Stimulated activated CD8-positive, alpha-beta memory T cell treated with anti-CD3 and anti-CD28 coated beads, Interleukin-15, amount 100 ng/mL, for 48 hours (primary cell): Measurements from ENCODE around the gene CLSTN2.

Experiments used
- DNase-seq, 2 donors: peaks; one replicate each; pipeline ENCODE4 v3.0.0-alpha.2; 2020; ENCODE audit warnings: low read depth in 2 of 2

The CLSTN2 gene

DNA sequence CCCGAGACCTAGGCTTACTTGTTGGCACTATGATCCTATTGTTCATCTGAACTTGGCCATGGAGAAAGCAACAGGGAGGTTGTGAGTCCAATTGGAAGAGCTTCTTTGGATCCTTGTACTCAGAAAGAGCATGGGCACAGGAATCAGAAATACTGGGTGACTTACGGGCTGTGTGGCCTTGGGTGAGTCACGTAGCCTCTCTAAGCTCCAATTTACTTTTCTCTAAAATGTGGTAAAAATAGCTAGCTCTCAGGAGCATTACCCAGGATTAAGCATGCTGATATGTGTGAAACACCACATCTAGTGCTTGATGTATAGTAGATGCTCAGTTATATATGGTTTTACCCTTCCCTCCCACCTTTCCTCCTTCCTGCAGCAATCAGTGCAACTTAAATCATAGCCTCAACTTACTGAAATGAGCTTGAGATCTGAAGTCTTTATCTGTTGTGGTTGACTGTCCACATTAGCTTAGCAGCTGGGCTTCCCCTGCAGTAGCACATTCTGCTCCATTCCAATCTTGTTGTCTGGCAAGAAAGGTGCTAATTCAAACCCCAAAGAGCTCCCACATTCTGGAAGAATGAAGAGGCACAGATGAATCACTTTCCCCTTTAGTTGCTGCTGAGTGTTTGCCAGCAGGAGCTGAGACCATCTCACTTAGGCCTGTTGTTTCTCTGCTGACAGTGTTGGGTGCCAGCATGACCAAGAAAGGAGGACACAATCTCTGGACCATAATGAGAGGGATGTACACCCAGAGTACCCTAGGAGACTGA is 443.8 kb downstream of the CLSTN2 start:
- no peak for DNase-seq

DNA sequence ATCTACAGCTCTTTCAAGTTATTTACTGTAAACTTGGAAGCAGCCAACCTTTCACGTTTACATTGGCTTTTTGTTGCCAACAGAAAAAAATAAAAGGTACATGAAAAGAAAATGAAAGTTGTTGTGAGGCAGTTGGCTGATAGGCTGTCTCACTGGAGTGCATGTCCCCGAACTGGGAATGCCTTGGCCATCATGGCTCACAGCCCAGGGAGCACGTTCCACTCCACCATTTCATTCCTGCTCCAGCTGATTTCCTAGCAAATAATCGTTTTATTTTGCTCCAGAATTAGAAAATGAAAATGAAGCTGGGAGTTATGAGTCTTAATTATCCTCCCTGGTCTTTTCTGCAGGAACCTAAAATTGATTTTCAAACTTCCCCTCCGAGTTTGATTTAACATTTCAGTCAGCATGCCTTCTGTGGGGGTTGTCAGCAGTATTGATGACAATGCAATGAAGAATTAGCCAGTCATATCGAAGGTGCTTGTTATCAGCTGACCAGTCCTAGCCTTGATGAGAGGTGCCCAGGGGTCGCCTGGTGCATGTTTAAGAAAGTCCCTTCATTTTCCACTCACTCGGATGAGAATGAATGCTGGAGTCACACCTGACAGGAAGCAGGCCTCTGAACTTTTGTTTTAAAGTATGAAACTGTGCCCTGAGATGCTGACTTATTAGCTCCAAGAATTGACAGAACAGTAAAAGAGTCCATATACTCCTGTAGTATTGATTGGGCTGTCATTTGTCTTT is 449.2 kb downstream of the CLSTN2 start:
- DNase-seq = no peak

DNA sequence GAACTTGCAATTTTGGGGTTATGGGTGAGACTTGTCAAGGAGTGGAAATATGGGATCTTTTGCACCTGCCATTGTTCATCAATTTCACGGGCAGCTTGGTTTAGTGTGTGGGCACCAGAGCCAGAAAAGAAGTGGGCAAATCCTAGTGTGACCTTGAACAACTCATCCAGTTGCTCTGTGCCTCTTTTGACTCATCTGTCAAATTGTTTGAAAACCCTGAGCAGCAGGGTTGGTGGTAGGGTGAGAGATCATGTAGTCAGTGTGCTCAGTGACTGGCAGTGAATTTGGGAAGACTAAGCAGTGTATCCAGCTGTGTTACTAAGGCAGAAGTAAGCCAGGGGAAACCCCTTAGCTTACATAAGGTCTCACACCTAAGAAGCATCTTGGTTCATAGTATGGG is 449.9 kb downstream of the CLSTN2 start:
- no peak for DNase-seq

DNA sequence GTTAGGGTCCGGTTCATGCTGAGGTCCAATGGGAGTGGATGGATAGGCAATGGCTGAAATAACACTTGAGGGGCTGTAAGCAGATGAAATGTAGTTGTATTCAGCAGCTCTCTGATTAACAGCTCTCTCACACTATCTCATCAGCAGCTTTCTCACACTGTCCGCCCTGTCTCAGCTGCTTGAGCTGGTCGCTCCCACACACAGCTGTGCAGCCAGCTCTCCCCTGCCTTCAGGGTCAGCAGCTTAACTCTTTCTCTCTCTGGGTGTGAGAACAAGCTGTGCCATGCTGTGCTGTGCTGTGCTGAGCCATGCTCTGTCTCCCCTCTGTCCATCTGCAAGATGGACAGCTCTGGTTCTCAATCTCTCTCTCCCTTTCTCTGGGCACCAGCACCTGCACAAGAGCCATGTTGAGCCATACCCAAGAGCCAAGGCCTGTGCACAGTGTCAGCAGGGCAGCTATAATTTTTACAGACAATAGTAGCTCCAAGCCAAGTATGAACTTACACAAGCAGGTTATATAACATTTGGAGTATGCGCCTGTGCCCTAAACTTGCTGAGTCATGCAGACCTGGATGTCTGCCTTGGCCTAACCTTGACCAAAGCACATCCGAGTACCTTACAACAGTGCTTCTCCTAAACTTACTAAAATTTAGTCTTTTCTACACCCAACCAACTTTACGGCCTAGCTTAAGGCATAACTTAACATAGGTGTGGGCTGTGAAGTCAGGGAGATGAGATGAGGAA is 451.5 kb downstream of the CLSTN2 start:
- DNase-seq = no peak

DNA sequence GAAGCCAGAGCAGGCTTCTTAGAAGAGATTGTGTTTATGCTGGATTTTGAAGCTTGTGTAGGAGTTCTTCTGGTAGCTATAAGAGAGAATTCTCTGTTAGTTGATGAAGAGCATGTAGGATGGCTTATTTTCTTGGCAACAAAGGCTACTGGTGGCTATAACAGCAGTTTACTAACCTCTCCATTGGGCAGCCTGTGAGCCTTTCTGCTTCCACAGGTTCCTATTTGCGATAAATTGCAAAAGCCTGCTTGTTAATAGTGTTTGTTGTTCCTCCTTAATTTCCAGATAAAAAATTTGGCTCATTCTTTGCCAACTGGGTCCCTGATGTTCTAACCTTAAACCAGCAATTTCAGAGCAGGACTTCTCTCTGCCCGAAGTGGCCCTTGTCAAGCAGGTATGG is 452.3 kb downstream of the CLSTN2 start:
- DNase-seq = no peak

DNA sequence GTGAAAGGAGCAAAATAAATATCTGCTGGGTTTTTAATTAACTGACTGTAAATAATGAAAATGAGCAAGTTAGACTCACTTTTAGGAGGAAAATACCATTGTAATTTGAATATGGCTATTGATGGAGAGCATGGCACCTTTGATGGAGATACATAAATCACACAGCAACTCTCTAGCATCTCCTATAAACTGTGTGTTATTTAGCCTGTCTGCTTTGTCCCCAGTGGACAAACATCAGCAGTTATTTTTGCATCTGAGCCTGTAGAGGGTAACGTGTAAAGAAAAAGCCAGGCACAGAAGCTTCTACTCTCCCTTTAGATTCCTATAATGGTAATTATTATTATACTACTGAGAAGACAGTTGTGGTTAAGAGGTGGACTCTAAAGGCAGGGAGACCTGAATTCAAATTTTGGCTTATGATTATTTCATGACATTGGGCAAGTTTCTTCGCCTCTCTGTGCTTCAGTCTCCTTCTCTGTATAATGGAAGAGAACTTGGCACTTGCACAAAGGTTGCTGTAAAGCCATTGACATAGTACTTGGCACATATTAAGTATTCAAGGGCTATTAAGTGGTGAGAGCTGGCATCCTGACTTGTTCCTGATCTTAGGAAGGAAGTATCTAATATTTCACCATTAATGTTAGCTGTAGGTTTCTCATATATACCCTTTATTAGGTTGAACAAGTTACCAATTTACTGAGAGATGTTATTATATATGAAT is 453.4 kb downstream of the CLSTN2 start:
- DNase-seq = no peak

DNA sequence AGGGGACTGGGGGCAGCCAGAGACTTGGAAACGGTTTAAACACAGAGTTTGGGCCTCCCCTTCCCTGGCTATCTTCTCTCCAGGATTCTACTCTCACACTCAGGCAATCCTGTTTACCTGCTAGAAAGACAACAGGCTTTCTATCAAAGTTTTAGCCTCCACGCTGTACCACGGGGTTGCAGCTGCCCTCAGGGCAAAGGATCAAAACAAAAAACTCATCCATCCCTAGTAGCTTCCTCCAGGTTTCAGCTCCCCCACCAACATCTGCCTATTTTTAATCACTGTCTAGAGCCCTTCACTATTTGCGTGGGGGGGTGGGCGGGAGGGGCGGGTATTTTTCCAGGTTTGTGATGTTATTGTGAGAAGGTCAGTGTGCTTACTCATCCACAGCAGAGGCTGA is 456.1 kb downstream of the CLSTN2 start:
- no peak for DNase-seq

DNA sequence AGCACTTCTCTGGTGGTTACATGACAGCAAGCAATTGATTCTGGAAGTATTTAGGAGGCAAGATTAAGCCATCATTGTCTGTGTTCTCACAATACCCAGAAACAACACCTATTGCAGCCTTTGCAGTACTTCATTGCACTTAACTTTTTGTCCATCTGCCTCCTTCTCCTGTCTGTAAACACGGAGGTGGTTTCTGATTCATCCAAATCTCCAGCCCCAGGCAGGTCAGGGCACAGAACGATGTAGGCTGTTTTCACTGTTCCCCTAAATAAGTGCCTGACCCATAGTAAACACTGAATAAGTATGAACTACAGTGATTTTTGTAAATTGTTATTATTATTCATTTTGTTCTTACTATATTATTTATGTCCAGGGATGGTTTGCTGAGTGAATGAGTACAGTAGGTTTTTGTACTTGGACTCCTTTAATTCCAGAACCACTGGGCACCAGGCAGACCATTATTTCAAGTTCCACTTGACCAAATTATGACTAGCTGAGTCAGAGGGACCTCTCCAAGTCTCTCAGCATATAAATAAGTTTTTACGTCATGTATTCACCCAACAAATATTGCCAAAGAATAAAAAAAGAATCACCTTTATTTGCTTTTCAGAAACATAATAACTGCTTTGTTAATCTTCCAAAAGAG is 459.6 kb downstream of the CLSTN2 start:
- no peak for DNase-seq

DNA sequence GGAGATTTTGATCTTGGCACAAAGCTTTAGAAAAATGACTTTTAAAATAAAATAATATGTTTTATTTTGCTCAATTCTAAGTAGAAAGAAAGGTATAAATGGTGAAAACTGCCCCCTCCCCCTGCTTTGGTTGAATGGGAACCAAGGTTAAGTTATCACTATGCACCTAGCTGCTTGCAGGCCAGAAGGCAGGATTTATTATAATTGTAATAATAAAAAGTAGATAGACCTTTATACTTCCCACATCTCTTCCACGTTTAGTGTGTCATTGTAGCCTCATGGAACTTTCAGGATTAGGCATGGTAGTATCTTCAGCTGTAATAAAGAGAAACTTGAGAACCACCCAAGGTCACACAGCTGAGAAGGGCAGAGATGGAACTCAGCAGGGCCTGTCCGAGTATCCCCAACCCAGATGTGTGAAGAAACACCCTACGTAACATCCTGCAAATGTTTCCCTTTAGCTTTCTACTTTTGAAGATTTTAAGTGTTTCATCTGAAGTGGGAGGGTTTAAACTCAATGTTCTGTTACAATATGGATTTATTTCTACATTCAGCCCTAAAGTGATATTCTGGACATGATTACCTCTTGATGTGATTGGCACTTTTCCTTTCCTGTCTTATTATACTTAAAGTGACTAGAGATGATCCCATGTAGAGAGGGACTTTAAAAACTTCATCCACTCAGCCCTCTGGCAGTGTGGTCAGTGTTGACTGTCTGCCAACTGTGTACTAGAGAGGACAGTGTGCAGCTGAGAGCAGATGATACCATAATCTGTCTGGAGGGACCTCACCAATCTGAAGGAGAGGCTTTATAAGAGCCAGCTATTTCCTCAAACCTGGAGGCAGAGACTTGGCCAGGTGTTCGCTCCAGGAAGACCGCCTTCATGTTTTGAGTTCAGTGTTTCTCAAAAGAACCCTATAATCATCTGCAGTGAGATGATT is 460.4 kb downstream of the CLSTN2 start:
- no peak for DNase-seq

DNA sequence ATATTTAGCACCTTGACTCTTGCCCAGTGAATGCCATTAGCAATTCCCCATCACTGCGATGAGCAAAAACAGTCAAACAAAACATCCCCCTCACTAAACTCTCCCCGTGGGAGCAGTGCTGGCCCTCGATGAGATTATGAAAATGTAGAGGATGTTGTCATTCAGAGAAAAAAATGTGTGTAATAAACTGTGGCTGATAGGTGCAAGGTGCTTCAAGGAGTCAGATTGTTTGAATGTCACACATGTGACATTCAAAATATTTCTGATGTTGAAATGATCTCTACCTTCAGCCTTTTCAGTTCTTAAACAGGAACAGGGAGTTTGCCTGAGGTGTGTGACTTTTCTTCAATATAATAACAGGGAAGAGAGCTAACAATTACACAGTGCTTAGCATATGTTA is 461.1 kb downstream of the CLSTN2 start:
- DNase-seq = no peak

DNA sequence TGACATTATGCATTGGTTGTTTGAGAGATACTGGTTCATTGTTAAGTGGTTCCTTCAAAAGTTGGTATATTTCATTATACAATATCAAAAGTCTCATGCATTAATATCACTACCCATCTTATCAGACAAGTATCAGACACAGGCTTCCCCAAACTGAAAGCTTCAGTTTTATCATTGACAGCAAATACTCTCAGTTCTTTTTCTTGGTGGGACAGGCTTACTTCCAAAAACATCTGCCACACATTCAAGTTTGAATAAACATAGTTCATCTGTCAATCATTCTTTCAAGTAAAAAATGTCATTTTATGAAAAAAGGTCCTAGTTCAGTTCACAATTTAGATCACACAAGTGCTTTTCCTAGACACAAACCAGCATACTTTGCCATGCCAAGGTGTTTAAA is 462.9 kb downstream of the CLSTN2 start:
- DNase-seq = no peak

DNA sequence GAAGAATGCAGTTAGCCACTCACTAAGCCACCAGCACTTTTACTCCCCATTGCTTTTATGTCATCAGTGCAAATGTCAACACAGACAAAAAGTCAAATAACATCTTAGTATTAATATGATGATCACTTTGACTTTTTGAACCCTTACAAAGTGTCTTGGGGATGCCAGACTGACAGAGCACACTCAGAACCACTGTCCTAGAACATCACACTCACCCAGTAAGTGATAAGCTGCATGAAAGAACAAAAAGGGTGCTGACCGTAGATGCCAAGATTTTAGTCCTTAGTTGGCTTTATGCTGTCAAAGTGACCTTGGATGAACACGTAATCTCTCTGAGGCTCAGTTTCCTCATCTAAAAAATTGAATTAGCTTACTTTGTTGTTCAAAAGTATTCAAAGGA is 463.4 kb downstream of the CLSTN2 start:
- DNase-seq = no peak

DNA sequence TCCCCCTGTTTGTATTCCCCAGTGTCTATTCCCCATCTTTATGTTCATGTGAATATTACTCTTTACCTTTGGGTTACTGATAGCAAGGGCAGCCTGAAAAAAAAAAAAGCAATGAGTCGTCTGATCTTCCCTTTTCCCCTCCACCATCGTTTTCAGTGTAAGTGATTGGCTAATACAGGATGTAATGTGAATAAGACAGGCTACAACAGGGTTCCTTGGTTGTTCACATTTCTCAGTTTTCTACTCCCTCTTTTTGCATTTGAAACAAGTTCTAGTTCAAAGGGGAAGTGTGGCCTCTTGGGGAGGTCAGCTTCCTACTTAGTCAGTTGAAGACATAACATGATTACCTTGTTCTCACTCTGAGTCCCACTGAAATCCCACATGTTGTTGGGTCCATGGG is 464.9 kb downstream of the CLSTN2 start:
- DNase-seq = no peak

DNA sequence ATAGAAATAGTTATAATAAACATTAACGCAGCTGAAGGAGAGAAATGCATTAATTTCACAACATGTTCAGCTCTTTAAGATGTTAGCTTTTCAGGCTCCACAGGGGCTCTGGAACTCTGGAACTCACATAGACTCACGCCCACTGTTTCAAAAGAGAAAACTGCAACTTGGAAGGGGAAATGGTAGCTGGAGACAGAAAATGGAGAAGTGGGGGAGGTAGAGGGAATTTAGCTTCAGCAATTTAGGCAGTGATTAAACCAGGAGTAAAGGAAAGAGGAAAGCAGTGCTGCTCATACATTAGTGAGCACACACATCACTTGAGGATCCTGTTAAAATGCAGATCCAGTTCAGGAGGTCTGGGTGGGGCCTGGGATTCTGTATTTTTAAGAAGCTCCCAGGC is 468.1 kb downstream of the CLSTN2 start:
- no peak for DNase-seq

DNA sequence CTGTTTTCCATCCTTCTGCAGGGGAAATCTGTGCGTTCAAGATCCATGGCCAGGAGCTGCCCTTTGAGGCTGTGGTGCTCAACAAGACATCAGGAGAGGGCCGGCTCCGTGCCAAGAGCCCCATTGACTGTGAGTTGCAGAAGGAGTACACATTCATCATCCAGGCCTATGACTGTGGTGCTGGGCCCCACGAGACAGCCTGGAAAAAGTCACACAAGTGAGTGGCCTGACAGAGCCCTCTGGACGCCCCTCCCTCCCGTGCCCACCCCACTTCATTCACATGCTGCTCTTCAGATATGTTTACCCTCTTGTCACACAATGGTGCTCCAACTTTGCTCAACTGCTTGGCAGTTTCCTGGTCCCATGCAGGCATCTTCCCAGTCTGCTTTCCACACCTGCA is 468.6 kb downstream of the CLSTN2 start:
- no peak for DNase-seq

DNA sequence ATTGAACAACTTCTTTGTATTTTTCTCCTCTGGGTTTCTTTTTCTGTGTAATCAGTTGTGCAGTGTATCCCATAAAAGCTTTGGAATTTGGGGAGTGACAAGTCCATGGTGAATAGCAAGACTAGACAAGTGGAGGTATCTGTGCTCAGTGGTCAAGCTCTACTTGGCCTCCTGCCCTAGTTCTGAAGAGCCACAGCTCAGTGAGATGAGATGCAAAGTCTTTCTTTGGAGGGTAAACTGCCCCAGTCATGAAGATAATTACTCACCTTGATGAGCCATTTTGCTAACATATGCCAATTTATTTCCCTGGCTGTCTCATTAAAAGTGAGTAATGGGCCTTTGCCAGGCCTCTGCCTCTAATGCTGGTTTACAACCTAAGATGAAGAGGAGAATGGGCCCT is 471.7 kb downstream of the CLSTN2 start:
- no peak for DNase-seq

DNA sequence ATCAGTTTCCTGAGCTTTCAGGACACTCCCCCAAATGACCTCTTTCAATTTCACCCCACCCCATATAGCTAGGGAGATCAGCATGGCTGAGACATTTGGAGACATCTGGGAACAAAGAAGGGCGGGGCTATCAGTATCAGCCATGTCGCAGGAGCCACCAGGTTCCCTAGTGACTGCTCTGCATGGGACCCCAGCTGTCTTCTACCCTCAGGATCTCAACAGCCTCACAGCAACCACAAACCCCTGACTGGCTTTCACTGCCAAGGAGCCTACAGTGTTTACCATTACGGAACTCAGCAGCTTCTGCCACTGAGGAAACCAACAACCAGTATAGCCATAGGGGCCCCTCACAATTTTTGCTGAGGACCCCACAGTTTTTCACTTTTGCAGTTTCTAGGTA is 473.3 kb downstream of the CLSTN2 start:
- DNase-seq = no peak

DNA sequence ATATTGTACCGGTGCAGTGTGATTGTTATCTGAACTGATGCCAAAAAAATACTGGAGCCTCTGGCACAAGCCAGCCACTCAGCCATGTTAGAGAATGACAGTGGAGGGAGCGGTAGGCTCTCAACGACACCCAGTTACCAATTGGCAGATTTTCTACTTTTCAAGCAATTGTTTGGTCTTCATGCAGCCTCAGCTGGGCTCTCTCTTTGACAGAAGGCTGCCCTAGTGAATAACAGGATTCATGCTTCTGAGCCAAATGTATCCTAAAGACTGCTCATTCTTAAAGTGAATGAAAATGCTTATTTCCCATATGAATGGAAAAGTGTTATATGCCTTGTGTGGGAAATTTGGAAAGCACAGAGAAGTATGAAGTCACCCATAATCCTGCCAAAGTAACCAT is 481.7 kb downstream of the CLSTN2 start:
- no peak for DNase-seq

DNA sequence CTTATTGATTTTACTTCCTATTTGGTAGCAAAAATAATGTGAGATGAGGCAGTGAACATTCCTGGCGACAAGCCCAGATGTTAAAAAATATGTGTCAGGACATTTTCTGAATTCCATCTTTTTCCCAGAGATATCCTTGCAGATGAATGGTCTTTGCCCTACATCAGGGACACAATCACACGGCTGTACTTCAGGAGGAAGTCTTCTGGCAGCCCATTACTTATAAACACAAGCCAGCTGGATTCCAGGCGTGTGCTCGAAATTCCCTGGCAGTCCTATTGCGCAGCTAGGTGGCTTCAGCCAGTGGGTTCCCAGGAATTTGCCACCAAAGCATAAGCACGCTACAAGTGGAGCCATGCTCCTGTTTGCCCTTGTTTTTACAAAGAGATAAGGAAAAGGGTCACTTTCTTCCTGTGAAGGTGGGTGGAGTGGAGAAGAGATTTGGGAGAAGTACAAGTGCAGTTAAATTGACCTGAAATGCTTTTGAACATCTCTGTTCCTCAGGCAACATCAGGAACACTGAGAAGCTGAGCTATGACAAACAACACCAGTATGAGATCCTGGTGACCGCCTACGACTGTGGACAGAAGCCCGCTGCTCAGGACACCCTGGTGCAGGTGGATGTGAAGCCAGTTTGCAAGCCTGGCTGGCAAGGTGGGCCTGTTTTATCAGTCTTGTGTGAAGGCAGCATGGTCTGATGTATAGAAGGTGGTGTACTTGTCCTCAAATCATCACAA is 485.8 kb downstream of the CLSTN2 start:
- no peak for DNase-seq

DNA sequence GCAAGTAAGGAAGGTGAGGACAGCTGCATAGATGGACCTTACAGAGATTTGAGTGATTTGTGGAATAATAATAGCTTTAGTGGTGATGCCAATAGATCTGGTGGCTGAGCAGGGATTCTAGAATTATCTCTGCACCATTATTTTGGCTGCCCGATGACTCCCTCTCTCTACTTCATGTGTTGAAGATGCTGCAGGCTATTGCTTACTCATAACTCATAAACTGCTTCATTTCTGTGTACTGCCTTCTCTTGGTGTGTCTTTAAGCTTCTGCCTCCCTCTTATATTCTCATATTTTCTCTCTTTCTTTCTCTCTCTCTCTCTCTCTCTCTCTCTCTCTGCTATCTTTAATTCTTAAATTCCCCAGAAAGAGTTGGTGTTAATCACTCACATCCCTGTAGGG is 486.9 kb downstream of the CLSTN2 start:
- no peak for DNase-seq
